ENCODE data around the gene TLCD3A.
"Not testable (repeated sequence)": the region's sequence is repeated elsewhere in the genome, so short reads cannot be mapped to it uniquely, and the experiment has no call there.

The TLCD3A gene

DNA sequence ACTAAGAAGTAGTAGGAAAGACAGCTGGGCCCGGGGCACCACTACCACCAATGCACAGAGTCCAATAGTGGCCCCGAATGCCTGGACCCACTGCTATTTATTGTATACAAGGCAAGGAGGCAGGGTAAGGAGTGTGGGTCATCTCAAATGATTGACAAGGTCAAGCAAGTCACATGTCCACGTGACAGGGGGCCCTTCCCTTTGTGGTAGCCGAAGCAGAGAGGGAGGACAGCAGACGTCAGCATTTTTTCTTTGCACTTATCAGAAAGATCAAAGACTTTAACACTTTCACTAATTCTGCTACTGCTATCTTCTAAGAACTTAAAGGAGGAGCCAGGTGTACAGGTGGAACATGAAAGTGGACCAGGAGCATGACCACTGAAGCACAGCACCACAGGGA lies 24.3 kb upstream of the TLCD3A start:
- DNase-seq, result no peak

DNA sequence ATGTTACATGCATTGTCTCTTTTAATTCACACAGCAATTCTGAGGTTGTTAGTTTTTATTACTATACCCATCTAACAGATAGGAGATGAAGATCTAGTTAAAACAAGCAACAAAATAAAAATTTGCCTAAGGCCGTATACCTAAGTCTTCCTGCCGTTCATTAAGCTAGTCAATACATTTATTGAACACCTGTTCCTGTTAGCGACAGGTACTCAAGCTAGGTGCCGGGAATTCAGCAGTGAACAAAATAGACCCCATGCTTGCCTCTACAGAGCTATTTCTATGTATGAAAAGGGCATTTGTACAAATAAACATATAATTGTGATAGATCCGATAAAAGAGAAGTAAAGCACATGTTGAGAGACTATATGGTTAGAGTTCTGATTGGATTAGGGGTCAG lies 14.3 kb upstream of the TLCD3A start:
- no peak for DNase-seq

GRCh38 chr17:720706-721539 lies 11.5 kb upstream of the TLCD3A start:
- DNase-seq, result no peak

DNA sequence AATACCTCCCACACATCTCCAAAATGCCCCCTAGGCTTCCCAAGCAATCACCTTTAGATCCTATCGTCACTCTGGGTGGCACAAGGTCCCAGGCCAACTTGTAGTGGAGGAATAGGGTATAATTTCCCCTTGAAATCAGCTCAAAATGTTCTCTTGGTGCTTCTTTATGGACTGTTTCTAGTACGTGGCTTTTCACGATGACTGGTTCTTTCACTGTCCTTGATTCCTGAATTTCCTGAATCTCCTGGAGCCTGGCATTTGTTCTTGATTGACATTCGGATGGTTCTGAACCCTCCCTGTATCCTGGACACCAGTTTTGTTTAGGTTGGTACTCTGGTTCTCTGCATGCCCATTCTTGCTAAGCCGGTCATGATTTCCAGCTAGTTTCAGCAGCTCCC lies 10.9 kb upstream of the TLCD3A start:
- DNase-seq, result no peak

- DNase-seq, result no peak
Measured at GRCh38 chr17:725084-725483, 7.3 kb upstream of the TLCD3A start.

DNA sequence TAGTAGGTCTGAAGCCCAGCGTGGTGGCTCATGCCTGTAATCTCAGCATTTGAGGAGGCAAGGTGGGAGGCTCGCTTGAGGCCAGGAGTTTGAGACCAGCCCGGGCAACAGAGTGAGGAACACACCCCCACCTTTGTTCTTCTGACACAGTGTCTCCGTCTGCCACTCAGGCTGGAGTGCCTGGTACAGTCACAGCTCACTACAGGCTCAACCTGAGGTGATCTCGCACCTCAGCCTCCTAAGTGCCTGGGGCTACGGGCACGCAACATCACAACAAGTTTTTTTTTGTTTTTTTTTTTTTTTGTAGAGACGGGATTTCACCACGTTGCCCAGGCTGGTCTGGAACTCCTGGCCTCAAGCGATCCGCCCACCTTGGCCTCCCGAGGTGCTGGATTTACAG lies 6.7 kb upstream of the TLCD3A start:
- no peak for DNase-seq

- no peak for DNase-seq
Measured at GRCh38 chr17:726271-726919, 6.0 kb upstream of the TLCD3A start.

DNA sequence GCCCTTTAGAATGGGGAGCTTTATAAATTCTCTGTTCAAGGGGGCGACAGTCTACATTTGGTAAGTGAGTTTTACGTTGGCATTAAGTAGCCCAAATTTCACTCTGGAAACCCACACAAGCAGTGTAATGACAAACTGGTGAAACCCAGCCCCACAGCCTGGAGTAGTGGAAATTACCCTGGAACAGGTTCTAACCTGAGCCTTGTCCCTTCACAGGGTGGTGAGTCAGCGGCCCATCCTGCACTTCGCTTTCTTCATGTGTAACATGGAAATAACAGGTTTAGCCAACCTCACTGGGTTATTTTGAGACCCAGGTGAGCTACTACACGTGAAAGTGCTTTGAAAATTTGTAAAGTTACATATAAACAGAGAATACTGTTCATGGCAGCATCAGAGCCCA lies 3.5 kb upstream of the TLCD3A start:
- DNase-seq, result no peak

DNA sequence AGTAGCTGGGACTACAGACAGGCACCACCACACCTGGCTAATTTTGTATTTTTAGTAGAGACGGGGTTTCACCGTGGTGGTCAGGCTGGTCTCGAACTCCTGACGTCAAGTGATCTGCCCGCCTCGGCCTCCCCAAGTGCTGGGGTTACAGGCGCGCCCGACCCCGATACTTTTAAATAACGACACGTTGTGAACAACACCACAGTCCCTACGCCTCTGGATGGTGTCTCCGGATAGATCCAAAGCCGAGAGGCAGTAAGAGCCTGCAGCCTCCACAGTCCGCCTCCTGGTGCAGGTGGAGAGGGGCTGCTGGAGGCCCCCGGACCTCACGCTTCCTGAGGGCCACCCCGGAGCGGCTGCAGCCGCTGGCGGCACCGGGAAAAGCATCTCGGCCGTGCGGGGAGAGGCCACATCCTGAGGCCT lies 741 bp upstream of the TLCD3A start:
- DNase-seq, result no peak

GRCh38 chr17:732902-733720 lies 715 bp downstream of the TLCD3A start:
- DNase-seq, result no peak

GRCh38 chr17:733743-734142 lies 1.3 kb downstream of the TLCD3A start:
- no peak for DNase-seq

- DNase-seq, result no peak
Measured at GRCh38 chr17:737561-738113, 5.2 kb downstream of the TLCD3A start.

DNA sequence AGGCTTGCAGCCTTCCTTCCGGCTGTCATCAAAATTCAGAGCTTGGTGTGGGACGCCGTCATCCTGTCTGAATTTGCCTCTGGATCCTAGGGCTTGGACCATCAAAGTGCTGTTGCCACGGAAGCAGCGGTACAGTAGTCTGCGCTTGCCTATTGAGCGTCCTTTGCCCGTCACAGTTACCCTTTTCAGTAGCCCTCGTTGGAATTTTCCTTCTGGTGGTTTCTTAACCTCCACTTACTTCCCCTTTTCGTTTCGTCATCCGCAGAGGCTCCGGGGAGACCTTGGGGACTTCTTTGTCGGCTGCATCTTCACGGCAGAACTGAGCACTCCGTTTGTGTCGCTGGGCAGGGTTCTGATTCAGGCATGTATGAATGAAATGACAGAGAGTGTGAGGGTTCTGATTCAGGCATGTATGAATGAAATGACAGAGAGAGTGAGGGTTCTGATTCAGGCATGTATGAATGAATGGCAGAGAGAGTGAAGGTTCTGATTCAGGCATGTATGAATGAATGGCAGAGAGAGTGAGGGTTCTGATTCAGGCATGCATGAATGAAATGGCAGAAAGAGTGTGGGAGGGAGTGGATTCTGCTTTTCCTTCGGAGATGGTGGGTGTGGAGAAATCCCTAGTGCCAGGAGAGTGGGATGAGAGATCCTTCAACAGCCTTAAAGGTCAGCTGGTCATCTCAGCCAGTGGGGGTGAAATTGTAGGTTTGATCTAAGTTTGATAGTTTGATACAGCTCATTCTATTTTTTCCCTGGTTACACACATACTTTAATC lies 8.0 kb downstream of the TLCD3A start:
- DNase-seq, result no peak

DNA sequence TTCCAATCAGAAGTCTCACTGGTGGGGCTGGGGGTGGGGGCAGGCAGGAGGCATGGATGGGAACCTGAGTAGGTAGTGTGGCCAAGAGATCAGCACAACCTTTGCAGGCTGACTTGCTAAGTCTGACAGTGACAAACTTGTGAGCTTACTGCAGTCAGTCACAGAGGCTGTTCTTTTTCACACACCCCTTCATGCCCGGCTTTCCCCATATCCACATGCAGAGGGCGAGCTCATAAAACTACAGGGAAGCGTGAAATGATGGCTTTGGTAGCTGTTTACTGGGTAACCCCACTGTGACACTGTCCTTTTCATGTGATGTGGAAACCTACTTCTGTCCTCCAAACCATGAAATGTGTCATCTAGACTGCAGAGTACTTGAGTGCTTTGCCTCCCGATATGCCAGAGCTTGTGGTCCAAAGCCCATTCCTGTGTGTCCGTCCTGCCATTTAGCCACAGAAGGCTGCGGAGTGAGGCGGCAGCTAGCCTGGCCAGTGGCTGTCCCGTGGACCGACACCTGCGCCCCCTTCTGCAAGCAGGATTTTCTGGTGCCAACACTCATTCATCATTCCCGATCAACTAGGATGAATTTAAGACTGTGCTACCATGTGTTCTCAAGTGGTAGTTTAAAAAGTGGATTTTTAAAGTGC lies 9.9 kb downstream of the TLCD3A start:
- DNase-seq, result no peak

DNA sequence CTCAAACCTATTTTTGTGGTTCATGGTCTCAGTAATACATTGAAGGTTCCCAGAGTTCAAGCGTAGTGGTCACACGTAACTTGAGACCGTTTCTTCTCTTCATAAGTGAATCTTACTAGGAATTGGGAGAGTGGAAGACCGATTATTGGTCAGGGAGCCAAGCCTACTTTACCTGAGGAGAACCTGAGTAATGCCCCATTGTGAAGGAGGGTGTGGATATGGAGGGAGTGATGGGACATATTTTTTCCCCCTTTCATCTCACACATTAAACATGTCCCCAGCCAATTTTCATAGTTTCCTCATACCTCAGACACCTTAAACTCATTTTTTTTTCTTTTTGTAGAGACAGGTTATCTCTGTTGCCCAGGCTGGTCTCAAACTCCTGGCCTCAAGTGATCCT lies 10.7 kb downstream of the TLCD3A start:
- no peak for DNase-seq

- no peak for DNase-seq
Measured at GRCh38 chr17:744937-745336, 12.5 kb downstream of the TLCD3A start.

DNA sequence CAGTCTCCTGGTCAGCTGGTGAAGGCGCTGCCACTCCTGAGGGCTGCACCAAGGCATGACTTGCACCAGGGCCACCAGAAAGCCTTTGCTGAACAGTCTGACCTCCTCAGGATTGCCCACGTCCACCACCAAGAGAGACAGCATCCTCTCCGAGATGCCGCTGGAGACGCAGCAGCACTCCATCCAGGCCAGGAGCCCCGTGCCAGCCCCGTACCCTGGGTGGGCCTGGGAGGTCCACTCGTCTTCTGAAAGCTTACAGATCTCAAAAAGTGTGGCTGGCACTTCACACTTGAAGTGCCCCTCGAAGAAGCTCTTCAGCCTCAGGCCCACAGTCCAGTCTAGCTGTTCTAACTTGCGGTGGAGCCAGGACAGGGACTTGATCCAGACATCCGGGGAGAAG lies 13.0 kb downstream of the TLCD3A start:
- no peak for DNase-seq

- no peak for DNase-seq
Measured at GRCh38 chr17:746181-746580, 13.8 kb downstream of the TLCD3A start.

DNA sequence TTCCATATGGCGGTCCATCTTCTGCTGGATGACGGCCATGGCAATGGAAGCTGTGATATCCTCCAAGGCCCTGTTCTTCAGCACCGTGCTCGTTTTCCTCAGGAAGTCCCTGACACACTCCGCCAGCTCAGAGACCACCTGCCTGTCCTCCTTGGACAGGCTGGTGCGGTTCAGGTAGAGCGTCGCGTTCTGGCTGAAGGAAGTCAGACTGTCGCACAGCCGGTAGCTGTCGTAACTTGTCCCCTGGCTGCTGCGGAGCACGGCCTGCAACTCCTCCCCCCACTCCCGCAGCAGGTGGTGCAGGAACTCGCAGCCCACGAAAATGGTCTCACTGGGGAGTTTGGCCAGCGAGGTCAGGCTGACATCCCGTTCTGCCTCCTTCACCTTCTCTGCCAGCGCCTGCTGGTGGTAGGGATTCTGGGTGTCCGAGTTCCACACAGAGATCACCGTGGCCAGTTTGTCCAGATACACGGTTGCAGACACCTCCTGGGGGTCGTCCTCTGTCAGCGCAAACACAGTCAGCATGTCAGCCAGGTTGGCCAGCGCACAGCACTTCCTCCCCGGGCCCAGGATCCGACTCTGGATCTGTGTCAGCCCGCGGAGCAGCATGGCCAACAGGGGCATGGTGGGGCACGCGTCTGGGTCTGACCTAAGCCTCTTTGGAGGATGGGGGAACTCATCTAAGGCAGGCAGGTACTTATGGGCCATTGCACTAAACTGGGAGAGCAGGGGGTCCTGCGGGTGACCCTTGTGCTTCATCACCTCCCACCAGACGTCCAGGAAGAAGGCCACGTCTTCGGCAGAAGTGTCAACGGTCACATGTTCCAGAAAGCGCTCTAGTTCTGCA lies 14.6 kb downstream of the TLCD3A start:
- DNase-seq, result no peak

GRCh38 chr17:748604-749003 lies 16.2 kb downstream of the TLCD3A start:
- DNase-seq, result not testable (repeated sequence)

DNA sequence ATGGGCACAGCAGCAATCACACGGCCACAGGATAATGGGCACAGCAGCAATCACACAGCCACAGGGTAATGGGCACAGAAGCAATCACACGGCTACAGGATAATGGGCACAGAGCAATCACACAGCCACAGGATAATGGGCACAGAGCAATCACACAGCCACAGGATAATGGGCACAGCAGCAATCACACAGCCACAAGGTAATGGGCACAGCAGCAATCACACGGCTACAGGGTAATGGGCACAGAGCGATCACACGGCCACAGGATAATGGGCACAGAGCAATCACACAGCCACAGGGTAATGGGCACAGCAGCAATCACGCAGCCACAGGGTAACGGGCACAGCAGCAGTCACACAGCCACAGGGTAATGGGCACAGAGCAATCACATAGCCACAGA lies 17.0 kb downstream of the TLCD3A start:
- DNase-seq, result not testable (repeated sequence)
